ENCODE results near the gene DSTN.

- TF ChIP-seq CTCF (conservative IDR thresholded peaks at IDR 0.05; ENCODE audit: low read depth in 2 of 2) (no peak), CREB1 (CRISPR knock-in tag; IDR thresholded peaks at IDR 0.05; ENCODE audit: low read depth) (0 out of 2 replicates have a peak, but pooled peaks have one; percentile 28), POLR2AphosphoS5 (IDR thresholded peaks at IDR 0.05; ENCODE audit: low read depth) (no peak), STAT1 (IDR thresholded peaks at IDR 0.05; ENCODE audit: unreplicated experiment) (no peak), ZNF114 (CRISPR knock-in tag; IDR thresholded peaks at IDR 0.05) (no peak), EZH2 (IDR thresholded peaks at IDR 0.05; ENCODE audit: low read depth, unreplicated experiment) (no peak), NANOG (IDR thresholded peaks at IDR 0.05; ENCODE audit: borderline replicate concordance) (no peak), EZH2phosphoT487 (IDR thresholded peaks at IDR 0.05; ENCODE audit: unreplicated experiment) (no peak), REST (IDR thresholded peaks at IDR 0.05; ENCODE audit: unreplicated experiment) (no peak), JUNB (IDR thresholded peaks at IDR 0.05; ENCODE audit: unreplicated experiment) (no peak), ZNF331 (CRISPR knock-in tag; IDR thresholded peaks at IDR 0.05; ENCODE audit: low read depth) (no peak)
- TF ChIP-seq, protein P1, sequence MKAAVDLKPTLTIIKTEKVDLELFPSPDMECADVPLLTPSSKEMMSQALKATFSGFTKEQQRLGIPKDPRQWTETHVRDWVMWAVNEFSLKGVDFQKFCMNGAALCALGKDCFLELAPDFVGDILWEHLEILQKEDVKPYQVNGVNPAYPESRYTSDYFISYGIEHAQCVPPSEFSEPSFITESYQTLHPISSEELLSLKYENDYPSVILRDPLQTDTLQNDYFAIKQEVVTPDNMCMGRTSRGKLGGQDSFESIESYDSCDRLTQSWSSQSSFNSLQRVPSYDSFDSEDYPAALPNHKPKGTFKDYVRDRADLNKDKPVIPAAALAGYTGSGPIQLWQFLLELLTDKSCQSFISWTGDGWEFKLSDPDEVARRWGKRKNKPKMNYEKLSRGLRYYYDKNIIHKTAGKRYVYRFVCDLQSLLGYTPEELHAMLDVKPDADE (IDR thresholded peaks at IDR 0.05): no peak
- TF ChIP-seq, protein P2, sequence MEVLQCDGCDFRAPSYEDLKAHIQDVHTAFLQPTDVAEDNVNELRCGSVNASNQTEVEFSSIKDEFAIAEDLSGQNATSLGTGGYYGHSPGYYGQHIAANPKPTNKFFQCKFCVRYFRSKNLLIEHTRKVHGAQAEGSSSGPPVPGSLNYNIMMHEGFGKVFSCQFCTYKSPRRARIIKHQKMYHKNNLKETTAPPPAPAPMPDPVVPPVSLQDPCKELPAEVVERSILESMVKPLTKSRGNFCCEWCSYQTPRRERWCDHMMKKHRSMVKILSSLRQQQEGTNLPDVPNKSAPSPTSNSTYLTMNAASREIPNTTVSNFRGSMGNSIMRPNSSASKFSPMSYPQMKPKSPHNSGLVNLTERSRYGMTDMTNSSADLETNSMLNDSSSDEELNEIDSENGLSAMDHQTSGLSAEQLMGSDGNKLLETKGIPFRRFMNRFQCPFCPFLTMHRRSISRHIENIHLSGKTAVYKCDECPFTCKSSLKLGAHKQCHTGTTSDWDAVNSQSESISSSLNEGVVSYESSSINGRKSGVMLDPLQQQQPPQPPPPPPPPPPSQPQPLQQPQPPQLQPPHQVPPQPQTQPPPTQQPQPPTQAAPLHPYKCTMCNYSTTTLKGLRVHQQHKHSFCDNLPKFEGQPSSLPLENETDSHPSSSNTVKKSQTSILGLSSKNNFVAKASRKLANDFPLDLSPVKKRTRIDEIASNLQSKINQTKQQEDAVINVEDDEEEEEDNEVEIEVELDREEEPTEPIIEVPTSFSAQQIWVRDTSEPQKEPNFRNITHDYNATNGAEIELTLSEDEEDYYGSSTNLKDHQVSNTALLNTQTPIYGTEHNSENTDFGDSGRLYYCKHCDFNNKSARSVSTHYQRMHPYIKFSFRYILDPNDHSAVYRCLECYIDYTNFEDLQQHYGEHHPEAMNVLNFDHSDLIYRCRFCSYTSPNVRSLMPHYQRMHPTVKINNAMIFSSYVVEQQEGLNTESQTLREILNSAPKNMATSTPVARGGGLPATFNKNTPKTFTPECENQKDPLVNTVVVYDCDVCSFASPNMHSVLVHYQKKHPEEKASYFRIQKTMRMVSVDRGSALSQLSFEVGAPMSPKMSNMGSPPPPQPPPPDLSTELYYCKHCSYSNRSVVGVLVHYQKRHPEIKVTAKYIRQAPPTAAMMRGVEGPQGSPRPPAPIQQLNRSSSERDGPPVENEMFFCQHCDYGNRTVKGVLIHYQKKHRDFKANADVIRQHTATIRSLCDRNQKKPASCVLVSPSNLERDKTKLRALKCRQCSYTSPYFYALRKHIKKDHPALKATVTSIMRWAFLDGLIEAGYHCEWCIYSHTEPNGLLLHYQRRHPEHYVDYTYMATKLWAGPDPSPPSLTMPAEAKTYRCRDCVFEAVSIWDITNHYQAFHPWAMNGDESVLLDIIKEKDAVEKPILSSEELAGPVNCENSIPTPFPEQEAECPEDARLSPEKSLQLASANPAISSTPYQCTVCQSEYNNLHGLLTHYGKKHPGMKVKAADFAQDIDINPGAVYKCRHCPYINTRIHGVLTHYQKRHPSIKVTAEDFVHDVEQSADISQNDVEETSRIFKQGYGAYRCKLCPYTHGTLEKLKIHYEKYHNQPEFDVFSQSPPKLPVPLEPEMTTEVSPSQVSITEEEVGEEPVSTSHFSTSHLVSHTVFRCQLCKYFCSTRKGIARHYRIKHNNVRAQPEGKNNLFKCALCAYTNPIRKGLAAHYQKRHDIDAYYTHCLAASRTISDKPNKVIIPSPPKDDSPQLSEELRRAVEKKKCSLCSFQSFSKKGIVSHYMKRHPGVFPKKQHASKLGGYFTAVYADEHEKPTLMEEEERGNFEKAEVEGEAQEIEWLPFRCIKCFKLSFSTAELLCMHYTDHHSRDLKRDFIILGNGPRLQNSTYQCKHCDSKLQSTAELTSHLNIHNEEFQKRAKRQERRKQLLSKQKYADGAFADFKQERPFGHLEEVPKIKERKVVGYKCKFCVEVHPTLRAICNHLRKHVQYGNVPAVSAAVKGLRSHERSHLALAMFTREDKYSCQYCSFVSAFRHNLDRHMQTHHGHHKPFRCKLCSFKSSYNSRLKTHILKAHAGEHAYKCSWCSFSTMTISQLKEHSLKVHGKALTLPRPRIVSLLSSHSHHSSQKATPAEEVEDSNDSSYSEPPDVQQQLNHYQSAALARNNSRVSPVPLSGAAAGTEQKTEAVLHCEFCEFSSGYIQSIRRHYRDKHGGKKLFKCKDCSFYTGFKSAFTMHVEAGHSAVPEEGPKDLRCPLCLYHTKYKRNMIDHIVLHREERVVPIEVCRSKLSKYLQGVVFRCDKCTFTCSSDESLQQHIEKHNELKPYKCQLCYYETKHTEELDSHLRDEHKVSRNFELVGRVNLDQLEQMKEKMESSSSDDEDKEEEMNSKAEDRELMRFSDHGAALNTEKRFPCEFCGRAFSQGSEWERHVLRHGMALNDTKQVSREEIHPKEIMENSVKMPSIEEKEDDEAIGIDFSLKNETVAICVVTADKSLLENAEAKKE (CRISPR knock-in tag; IDR thresholded peaks at IDR 0.05): no peak
Observed at GRCh38 chr20:17568972-17569521, 828 bp upstream of the DSTN start.

Measured in GM23338 (cell line).